ENCODE results near the gene ARID5B. TPM values are rescaled to one million over a fixed set of nuclear protein-coding genes. Genes with fewer than 3 reads are reported as not detected.

Gene ARID5B
- polyA plus RNA-seq, 3 donors = 1.00 to 2.5 (median 1.5) TPM

GRCh38 chr10:62087329-62087728 is 185.8 kb downstream of the ARID5B start:
- Histone ChIP-seq H4K20me1 (ENCODE audit: insufficient read depth, low read length) (no peaks in the 10 kb centered on the region), H3K4me3 (replicated peaks in 1 of 3; ENCODE audit: low read depth in 2 of 3, low read length in 3 of 3) (no peak overlapping the region), H3K9me3 (replicated peaks in 1 of 2; ENCODE audit: control insufficient read depth in 1 of 2, insufficient read depth in 1 of 2, low read length in 2 of 2) (no peaks in the 10 kb centered on the region), H3K9ac (ENCODE audit: insufficient read depth, low read length, poor library complexity, severe bottlenecking) (no peak overlapping the region), H3K27me3 (ENCODE audit: control insufficient read depth in 2 of 2, insufficient read depth in 2 of 2, low read length in 2 of 2) (no peaks in the 10 kb centered on the region), H3K4me2 (replicated peaks; ENCODE audit: extremely low read depth, low read length, poor library complexity, severe bottlenecking) (no peak overlapping the region), H3K36me3 (replicated peaks in 1 of 2; ENCODE audit: control insufficient read depth in 1 of 2, insufficient read depth in 2 of 2, low read length in 2 of 2) (peaks cover 20 to 48% of the 10 kb centered on the region in 2 donors), H3K79me2 (ENCODE audit: insufficient read depth, low read length) (no peaks in the 10 kb centered on the region), H3K4me1 (ENCODE audit: control insufficient read depth in 1 of 2, insufficient read depth in 2 of 2, low read length in 2 of 2) (peaks cover 15 to 18% of the 10 kb centered on the region in 2 donors), H3K27ac (ENCODE audit: low read depth in 1 of 2, low read length in 2 of 2) (no peak overlapping the region), H2AFZ (ENCODE audit: insufficient read depth, low read depth, low read length, poor library complexity, severe bottlenecking) (no peak overlapping the region)
- H3K9me3 Mint-ChIP-seq = peaks cover 0 to 4% (median 0%) of the 10 kb centered on the region in 7 donors
- no peaks in the 10 kb centered on the region for H3K27me3 Mint-ChIP-seq (ENCODE audit: low read depth in 3 of 3)
- peaks cover 49 to 50% of the 10 kb centered on the region in 2 donors for H3K36me3 Mint-ChIP-seq
- peaks cover 19% of the 10 kb centered on the region for H3K4me1 Mint-ChIP-seq
- no peak for DNase-seq
- no peak overlapping the region for H3K27ac Mint-ChIP-seq
- no peak overlapping the region for H3K4me3 Mint-ChIP-seq
- intact Hi-C loops (cut with micrococcal nuclease) = no loop called here
- WGBS (ENCODE audit: insufficient coverage) = no CpG with 5 or more reads among the region's 2 CpGs
- TF ChIP-seq CTCF (IDR thresholded peaks at IDR 0.05) = no peak

DNA sequence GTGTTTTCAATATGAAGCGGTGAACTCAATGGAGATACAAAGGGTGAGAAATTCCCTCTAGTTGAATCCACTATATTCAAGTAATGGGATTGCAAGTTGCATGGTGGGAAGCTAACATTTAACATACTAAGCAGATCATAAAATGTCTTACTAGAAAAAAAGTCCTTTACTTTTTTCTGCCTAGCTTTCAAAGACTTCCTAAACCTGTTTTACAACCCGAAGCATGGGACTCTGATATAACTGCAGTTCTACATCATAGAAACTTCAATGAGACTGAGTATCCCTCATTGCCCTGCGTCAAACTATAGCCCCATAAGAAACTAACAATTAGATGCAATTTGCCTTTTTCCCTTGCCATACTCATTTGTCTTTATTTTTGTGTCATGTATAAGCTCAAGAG is 187.3 kb downstream of the ARID5B start:
- no peak for DNase-seq
- no peak overlapping the region for H3K4me2 ChIP-seq (replicated peaks; ENCODE audit: extremely low read depth, low read length, poor library complexity, severe bottlenecking)
- no peaks in the 10 kb centered on the region for H3K9me3 ChIP-seq (replicated peaks in 1 of 2; ENCODE audit: control insufficient read depth in 1 of 2, insufficient read depth in 1 of 2, low read length in 2 of 2)
- H3K4me3 Mint-ChIP-seq = no peak overlapping the region
- H3K36me3 Mint-ChIP-seq = peaks cover 59 to 62% of the 10 kb centered on the region in 2 donors
- TF ChIP-seq CTCF (IDR thresholded peaks at IDR 0.05) = no peak
- intact Hi-C loops (cut with micrococcal nuclease) = no loop called here
- WGBS (ENCODE audit: insufficient coverage) = 100% methylated on average over 1 of the region's 3 CpGs
- peaks cover under 1 to 3% of the 10 kb centered on the region in 2 donors for H3K4me1 ChIP-seq (ENCODE audit: control insufficient read depth in 1 of 2, insufficient read depth in 2 of 2, low read length in 2 of 2)
- peaks cover 0 to 4% (median 0%) of the 10 kb centered on the region in 7 donors for H3K9me3 Mint-ChIP-seq
- H3K27me3 Mint-ChIP-seq (ENCODE audit: low read depth in 3 of 3) = no peaks in the 10 kb centered on the region
- H3K27ac ChIP-seq (ENCODE audit: low read depth in 1 of 2, low read length in 2 of 2) = no peak overlapping the region
- H3K9ac ChIP-seq (ENCODE audit: insufficient read depth, low read length, poor library complexity, severe bottlenecking) = no peak overlapping the region
- H3K27me3 ChIP-seq (ENCODE audit: control insufficient read depth in 2 of 2, insufficient read depth in 2 of 2, low read length in 2 of 2) = no peaks in the 10 kb centered on the region
- H4K20me1 ChIP-seq (ENCODE audit: insufficient read depth, low read length) = no peaks in the 10 kb centered on the region
- no peaks in the 10 kb centered on the region for H3K79me2 ChIP-seq (ENCODE audit: insufficient read depth, low read length)
- peaks cover 20 to 58% of the 10 kb centered on the region in 2 donors for H3K36me3 ChIP-seq (replicated peaks in 1 of 2; ENCODE audit: control insufficient read depth in 1 of 2, insufficient read depth in 2 of 2, low read length in 2 of 2)
- peaks cover 4% of the 10 kb centered on the region for H3K4me1 Mint-ChIP-seq
- no peak overlapping the region for H3K4me3 ChIP-seq (replicated peaks in 1 of 3; ENCODE audit: low read depth in 2 of 3, low read length in 3 of 3)
- no peak overlapping the region for H2AFZ ChIP-seq (ENCODE audit: insufficient read depth, low read depth, low read length, poor library complexity, severe bottlenecking)
- no peak overlapping the region for H3K27ac Mint-ChIP-seq
